OCI-M1 (cell line): ENCODE results near the gene EBF3.

Experiments
- DNase-seq: peaks from one replicate; lab custom pipeline; 2025; lab: John Stamatoyannopoulos, UW

The EBF3 gene

DNA sequence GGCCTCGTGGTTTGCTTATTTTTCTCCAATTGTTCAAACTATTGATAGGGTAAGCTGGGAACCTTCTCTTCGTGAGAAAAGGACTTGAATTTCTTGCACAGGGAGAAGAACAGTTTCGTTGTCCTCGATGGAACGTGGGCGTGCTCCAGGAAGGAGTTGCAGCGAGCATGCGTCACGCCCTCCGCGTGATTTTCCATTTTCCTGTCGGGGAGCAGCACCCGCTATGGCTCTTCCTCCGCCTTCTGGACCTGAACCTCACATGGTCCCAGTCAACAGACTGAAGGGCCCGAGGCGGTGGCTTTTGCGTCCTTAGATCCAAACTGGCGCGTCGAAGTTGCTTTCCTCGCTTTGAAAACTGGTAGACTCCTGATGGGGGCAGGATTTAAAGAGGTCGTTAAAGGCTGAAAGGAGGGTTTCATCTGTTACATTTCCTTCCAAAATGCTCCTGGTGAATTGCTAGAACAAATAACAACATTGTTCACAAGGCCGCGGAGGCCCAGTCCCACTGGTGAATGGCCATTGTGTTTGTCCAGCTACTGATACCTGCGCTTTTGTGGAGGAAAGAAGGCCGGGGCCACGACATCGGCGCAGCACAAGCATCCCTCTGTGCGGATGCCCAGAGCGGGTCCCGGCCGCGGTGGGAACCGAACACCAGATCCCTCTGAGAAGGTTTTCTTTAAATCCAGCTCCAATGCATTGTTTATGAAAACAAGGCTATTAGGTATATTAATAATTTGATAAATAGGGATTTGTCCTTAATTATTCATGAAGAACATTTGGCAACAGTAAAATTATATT is 75.9 kb downstream of the EBF3 start:
- no peak for DNase-seq

DNA sequence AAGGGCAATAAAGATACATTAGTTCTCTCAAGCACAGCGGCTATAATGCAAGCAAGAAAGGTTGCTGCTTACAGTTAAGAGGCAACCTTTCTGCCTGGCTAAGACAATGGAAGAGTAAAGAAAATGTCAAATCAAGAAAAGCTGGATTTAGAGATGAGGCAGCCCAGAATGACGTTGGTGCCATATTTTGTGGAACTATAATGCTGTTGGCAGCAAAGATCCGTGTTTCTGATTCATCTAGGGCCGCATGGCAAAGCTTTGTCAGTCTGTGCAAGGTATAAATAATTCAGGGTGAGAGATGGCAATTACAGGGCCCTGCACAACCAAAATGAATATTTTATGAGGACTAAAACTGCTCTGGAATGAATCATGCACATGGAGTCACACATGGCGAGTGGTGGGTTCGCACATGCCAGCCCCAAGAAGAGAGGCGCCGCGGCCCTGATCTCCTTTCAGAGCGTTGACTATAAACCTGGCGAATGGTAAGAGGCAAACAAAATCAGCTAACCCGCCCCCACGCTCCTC is 76.6 kb downstream of the EBF3 start:
- no peak for DNase-seq

DNA sequence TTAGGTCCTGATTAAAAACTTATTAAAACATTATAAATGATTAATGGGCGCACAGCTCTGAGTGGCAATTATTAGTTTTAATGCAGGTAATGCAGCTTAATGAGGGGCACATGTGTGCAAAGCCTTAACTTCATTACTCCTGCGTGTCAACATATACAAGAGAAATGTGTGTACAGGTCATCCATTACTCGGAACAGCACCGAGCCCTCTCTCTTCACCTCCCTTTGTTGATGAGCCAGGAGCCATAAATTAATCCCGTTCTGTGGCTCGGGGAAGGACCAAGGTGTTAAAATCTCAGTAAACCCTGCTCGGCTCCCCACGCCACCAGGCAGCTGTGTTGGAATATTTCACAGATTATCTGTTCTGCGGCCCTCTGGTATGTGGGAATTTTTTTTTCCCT is 77.8 kb downstream of the EBF3 start:
- DNase-seq = no peak

DNA sequence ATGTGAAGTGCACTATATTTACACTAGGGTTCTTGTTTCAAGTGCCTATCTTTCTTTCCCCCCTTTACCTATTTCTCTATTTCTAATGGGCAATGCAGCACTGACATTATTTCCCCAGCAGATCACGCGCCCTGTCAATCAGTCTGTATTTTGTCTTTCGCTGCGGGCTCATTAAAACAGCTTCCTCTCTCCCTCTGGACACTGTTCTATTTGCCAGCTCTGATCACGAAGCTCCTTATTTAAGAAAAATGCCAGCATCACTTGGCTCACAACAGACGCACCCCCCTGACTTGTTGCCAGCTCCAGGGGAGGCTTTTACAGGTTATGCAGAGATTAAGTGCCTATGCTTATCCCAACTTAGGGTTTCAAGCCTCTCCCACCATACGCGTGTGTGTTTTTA is 78.5 kb downstream of the EBF3 start:
- no peak for DNase-seq

DNA sequence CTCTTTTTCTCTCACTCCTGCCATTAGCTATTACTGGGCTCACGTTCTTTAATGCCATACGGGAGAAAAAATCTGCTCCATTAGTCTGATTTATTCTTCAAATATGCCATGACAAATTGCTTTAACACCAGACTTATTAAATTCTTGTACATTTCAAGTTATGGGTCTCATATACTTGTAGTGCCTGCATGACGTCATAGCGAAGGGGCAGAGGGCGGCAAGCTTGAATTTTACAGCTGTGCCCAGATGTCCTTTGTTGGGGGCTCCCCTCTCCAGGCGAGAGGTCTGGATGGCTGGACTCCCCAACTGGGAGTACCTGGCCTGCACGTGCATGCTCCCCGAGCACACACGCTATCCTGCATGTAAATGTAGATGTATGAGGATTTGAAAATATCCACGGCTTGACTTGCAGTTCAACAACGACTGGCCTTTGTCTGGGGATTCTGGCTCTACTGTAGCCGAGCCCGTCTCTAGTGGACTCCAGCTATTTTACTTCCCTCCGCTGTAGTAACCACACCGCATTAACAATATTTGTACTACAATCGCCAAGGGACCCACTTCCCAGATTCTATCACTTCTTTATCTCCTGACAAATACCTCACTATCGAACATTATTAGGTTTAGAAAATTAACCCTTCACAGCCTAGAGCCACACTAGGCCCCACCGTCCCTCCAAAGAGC is 79.5 kb downstream of the EBF3 start:
- no peak for DNase-seq

DNA sequence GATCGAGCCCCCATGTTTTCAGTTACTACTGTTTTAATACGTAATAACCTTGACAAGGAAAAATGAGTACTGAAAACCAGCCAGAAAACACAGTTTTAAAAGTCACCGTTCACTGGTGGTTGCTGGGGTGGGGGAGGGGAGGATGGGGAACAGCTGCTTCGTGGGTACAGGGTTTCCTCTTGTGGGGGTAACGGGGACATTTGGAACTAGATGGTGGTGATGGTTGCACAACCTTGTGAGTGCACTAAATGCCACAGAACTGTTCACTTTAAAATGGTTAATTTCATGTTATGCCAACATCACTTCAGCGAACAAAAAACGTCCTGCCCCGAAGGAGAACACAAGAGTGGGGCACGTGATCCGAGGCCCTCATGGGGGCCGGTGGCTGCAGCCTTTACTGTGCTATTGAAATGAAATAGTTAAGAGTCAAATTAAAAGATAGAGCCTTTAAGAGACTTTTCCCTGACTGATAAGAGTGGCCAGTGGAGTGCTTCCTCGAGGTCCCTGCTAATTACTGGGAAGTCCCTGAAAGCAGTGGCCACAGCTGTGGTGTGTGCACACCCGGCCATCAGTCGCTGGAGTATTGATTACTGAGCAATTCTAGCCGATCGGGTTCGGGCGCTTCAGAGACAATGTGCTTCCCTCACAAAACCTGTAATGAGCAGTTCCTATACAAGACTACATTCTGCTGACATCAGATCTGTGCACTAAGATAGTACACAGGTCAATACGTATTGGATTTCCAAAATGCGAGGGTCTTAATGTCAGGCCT is 80.3 kb downstream of the EBF3 start:
- no peak for DNase-seq

DNA sequence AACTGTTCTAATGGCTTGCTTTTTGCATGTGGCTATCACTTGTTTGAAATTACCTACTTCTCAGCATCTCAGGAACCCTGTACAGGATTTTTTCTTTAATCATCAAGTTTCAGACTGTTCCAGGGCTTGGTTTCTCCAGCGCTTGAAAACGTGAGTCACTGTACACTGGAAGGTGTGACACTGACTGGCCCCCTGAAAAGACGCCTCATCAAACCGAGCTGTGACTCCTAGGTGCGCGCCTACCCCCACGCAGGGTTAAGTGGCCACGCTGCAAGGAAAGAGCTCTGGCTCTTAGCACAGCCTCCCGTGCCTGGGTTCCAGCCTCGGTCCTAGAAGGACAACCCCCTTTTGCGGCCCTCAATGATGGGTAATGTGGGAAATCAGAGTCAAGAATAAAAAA is 81.0 kb downstream of the EBF3 start:
- DNase-seq = no peak

DNA sequence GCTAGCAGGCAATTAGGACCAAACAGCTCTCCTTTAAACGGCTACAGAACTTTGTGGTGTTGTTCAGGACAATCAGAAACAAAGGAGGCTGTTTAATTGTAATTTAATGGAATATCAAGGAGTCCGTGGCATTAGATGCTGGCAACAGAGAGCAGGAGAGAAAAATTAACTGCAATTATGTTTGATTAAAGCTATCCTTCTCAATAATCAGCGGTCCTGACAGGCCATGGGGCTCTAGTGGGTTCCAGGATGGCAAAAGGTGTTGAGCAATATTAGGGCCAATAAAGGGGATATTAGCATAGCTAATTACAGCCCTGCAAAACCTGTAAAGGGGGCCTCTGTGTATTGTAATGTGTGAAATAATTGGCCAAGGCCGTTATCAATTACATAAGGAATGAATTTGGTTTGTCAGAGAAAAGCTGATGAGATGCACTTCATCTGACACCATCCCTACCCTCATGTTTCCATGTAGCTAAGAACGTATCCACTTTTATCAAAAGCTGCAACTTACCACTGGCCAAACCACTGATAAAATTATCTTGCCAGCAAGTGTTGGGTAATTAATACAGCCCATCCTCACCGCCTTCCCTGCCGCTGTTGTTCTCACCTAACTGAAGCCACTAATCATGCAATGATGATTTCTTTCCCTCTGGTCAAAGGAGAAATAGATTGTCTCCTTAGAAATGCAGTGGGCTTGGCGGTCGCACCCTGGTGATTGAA is 81.6 kb downstream of the EBF3 start:
- no peak for DNase-seq

DNA sequence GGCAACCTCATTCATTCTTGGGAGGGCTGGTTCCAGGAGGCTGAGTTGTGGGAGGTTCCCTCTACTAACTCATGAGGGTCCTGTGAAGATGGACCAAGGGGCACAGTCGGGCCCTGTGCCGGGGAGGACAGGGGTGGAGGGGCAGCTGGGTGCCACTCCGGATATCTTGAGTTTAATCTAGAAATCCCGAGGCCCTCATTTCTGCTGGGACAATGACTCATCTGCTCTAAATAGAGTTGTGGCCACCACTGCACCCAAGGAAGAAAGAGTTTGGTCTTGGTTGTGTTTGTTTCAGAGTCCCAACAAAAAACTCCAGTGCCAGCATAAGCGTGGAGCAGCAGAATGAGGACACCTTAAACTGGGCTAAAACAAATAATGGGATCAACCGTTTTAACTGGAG is 82.4 kb downstream of the EBF3 start:
- no peak for DNase-seq

DNA sequence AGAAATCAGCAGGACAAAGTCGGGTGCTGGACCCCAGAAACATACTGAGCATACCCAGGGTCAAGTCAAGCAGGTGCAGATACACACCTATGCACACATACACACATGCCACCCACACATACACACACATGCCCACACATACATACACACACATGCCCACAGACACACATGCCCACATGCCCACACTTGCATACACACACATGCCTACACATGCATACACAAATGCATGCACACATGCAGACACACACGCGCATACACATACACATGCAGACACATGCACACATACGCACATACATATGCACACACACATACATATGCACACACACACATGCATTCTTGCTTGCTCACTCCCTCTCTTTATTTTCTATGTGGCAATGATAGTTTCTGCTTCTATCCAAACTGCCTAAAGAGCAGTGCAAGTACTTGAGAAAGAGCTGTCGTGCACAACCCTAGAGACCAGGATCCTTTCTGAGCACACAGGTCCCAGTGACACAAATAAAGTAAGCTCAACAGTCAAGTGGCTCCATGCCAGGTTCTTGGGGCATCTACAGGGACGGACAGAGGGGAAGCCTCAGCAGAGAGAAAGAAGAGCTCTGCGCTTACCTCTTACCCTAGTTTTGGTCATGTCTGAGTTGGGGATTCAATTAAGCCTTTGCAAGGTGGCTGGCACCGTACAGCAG is 83.7 kb downstream of the EBF3 start:
- no peak for DNase-seq

DNA sequence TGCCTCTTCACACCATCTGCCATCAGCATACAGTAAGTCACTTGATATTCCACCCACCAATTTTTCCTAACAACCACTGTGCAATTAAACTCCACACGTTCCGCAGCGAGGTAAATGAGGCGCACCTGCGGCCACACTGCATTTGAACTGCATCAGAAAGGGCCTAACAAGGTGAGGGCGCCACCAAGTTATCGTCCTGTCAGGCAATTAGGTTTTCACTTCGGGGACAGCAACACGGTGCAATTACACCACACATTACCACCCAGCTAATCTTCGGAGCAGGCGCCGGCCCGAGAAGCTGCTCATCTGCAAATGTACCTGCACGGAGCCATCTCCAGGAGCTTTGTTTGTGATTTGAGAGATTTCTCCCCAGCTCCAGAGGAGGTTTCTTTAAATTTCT is 84.4 kb downstream of the EBF3 start:
- no peak for DNase-seq

DNA sequence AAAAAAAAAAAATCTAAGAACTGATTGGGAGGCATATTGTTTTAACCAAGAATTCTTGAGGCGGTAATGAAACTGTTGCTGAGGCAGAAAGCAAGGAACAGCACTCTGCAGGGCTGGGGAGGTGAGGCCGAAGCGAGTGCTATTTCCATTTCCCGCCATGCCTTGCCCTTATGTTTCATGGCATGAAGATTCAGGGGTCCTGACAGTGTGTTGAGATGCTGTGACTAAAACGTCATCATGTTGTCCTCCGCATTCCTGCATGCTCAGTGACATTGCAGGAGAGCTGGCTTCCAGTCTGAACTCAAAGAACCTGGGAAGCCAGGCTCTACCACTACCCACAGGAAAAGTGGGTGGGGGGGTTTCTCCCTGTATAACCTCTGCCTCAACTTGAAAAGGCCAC is 85.2 kb downstream of the EBF3 start:
- DNase-seq = no peak

DNA sequence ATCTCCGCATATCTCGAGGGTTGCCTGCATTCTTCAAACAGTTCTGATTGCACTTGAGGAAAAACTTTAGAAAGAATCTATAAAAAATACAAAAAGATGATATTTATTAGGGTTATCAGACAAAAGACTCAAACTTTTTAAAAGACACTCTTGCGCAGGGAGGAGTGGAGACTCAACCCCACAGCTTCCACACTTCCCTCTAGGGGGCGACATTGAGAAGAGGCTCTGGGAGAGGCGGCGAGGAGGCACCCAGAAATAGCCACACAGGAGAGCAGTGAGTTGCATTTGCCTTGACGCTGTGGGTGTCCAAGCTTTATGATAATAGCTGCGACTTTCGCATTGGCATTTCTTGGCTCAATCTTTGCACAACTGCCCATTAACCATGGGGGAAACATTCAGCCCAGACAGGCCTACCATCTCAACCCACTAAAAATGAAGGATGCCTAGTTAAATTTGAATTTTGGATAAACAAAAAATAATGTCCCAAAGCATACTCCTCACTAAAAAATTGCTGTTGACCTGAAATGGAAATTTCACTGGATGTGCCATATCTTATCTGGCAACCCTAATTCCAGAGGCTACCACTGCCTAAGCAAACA is 86.2 kb downstream of the EBF3 start:
- DNase-seq = peak; percentile 48

DNA sequence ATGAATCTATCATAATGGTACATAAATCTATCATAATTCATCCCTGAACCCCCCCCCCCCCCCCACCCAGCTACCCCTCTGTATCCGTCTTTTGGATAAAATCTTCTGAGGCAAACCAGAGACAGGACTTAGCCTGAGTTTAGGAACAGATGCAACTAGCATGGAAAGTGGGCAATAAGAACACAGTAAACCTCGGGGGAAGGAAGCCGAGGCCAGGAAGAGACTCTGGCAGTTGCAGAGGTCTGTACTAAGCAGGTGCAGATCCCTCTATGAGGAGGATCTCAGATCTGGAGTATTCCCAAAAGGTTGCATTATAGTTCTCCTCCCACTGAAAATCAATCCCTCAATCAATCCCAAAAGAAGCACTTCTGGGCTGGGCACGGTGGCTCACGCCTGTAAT is 87.2 kb downstream of the EBF3 start:
- DNase-seq = no peak

DNA sequence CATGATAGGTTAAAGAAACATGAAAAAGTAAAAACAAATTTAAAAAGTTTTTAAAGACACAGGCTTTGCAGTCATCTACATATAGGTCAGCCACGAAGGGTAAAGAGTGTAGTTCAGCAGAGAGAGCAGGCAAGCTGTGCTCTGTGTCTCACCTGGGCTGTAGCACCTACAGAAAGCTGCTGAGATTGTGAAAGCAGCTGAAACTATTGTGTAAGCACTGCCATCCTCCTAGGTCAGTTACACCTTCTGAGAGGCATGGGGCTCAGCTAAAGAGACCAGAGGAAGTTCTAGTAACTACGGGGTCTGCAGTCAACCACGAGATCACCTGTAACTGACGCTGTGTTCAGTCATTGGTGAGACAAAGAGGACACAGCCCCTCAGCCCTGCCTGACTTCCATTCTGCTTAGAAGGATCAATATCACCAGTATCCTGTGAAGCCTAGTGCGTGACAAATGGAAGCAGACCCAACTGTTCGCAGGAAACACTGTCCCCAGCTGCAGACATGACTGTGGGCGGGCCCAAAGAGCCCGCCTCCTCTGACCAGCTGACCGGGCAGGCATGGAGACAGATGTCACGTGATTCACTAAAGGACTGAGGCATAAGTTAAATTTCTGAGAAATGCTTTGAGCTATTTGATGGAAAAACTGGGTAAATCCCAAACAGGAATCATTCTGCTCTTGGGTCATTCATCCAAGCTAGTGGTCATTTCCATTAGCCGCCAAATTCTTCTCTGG is 87.9 kb downstream of the EBF3 start:
- DNase-seq = peak; percentile 2

DNA sequence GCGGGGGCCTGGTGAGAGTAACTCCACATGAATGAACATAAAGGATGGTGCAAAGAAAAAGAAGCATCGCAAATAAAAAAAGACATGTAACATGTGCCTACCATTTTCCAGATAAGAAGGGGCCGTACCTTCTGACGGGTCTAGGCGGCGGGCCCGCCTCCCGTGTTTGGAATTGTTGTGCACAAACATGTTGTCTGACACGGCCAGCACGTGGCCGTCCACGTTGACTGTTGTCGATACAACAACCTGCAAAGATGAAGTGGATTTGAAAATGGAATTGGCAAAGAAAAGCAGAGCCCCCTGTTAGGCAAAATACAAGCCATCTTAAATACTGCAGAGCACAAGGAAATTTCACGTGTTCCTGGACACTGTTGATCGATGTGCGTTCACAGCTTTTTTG is 90.7 kb downstream of the EBF3 start:
- no peak for DNase-seq

DNA sequence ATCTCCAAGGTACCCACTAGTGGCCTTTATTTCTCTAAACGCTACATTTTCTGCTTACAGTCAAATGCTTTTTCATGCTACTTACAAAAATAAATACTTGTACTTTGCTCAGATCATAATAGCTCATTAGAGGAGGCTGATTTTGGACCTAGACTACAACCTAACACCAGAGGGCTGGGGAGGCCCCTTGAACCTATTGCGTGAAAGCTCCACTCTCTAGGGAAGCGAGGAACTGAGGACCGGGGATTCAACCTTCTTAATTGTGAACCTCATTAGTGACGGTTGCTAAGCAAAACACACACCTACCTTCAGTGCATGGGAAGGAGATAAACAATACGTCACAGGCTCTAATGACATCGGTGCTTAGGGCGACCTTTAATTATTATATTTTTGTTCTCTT is 92.1 kb downstream of the EBF3 start:
- DNase-seq = no peak

DNA sequence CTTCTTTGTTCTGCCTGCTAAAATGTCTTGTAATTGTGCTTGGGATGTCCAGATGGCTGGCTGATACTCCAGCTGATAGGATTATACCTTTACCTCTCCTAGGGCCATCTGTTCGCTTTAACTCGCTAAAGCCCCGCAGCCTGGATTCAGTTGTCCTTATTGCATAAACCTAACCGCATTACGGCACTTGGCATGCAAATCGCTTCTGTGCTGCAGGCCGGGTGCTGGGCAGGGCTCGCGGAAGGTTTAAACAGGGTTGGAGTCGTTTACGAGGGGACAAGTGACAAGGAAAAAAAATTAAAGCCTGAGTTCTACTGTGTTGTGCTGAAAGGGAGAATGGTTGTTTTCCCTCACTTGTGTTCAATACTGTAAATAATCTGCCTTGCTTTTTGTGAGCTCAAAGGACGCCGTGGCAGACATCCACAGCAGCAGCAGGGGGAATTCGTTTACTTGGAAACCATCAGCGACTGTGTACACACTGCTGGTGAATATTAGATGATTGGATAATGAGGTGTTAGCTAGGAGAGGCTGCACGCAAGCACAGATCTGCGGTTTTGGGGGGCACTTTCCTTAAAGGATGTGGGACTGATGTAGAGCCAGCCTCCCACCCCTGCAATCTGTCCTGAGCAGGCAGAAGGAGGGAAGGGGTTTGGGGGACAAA is 93.0 kb downstream of the EBF3 start:
- no peak for DNase-seq

DNA sequence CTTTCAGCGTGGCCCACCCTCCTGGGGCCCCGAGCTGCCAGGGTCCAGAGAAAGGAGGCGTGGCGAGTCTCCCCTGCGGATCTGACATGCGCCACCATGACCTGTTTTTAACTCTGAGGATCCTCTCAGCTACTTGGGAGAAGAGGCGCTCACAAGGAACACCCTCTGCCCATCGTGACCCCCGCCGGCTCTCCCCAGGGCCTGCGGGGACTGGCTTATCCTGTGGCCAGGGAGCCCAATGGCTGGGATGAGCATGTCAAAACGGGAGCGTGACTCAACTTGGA is 93.7 kb downstream of the EBF3 start:
- DNase-seq = no peak
